Measurements from ENCODE around the gene AJUBA. TPM values are rescaled to one million over a fixed set of nuclear protein-coding genes. Genes with fewer than 3 reads are reported as not detected.

Gene AJUBA
- total and polyA plus RNA-seq, 10 donors: 0.63 to 11.0 (median 2.7) TPM

- Histone ChIP-seq H3K27ac (no peak overlapping the region), H3K9me3 (no peaks in the 10 kb centered on the region), H3K4me3 (no peak overlapping the region), H3K36me3 (peaks cover 0 to 65% (median 56%) of the 10 kb centered on the region in 6 donors), H3K27me3 (replicated peaks in 1 of 7) (no peaks in the 10 kb centered on the region), H3K4me1 (peaks cover 12 to 41% (median 21%) of the 10 kb centered on the region in 6 donors)
- no peak for DNase-seq
- TF ChIP-seq POLR2AphosphoS5 (IDR thresholded peaks at IDR 0.05): no peak
- no peak for TF ChIP-seq POLR2A (IDR thresholded peaks at IDR 0.05)
- no peak for TF ChIP-seq CTCF (IDR thresholded peaks at IDR 0.05 in 8 of 11, conservative IDR thresholded peaks at IDR 0.05 in 3 of 11)
- 96 to 98% (median 97%) methylated on average over 8 of the region's 8 CpGs for WGBS, 5 donors
- intact Hi-C loops (cut with DNase I; ENCODE audit: low total_unique reads): no loop called here
Measured at GRCh38 chr14:22925513-22925912, 56.8 kb downstream of the AJUBA start.

- Histone ChIP-seq H3K4me3 (no peak overlapping the region), H3K27ac (no peak overlapping the region), H3K4me1 (peaks cover 17 to 41% (median 21%) of the 10 kb centered on the region in 6 donors), H3K9me3 (no peaks in the 10 kb centered on the region), H3K27me3 (replicated peaks in 1 of 7) (no peaks in the 10 kb centered on the region), H3K36me3 (peaks cover 0 to 70% (median 61%) of the 10 kb centered on the region in 6 donors)
- no peak for DNase-seq
- TF ChIP-seq POLR2A (IDR thresholded peaks at IDR 0.05) (no peak), POLR2AphosphoS5 (IDR thresholded peaks at IDR 0.05) (no peak), CTCF (IDR thresholded peaks at IDR 0.05 in 8 of 11, conservative IDR thresholded peaks at IDR 0.05 in 3 of 11) (no peak)
- 92 to 99% (median 96%) methylated on average over 5 of the region's 5 CpGs for WGBS, 5 donors
- intact Hi-C loops (cut with DNase I; ENCODE audit: low total_unique reads): no loop called here
Measured at GRCh38 chr14:22923746-22924145, 58.6 kb downstream of the AJUBA start.

GRCh38 chr14:22922294-22922693 is 60.1 kb downstream of the AJUBA start:
- H3K4me3 ChIP-seq: no peak overlapping the region
- no peak overlapping the region for H3K27ac ChIP-seq
- no peak for DNase-seq
- no peaks in the 10 kb centered on the region for H3K9me3 ChIP-seq
- no peak for TF ChIP-seq CTCF (IDR thresholded peaks at IDR 0.05 in 8 of 11, conservative IDR thresholded peaks at IDR 0.05 in 3 of 11)
- no peaks in the 10 kb centered on the region for H3K27me3 ChIP-seq (replicated peaks in 1 of 7)
- intact Hi-C loops (cut with DNase I; ENCODE audit: low total_unique reads): no loop called here
- H3K4me1 ChIP-seq: peaks cover 11 to 37% (median 17%) of the 10 kb centered on the region in 6 donors
- peaks cover 0 to 71% (median 61%) of the 10 kb centered on the region in 6 donors for H3K36me3 ChIP-seq
- WGBS, 5 donors: 78 to 93% (median 89%) methylated on average over 2 of the region's 2 CpGs

Other genes with a start within 250 kb of the AJUBA start
- gene OXA1L, start 215.9 kb downstream of the AJUBA start, total RNA-seq: 100 to 1,000 TPM in 6 of 7 donors, 10 to 100 TPM in 1; 88.6 to 133 (median 110) TPM
- 100 to 1,000 TPM in 1 of 3 donors, 10 to 100 TPM in 2; 73.5 to 110 (median 96.2) TPM for gene OXA1L, start 215.9 kb downstream of the AJUBA start, polyA plus RNA-seq
- gene SLC7A7, start 167.1 kb downstream of the AJUBA start, total RNA-seq: 100 to 1,000 TPM in 4 of 7 donors, 10 to 100 TPM in 3; 56.4 to 165 (median 112) TPM
- gene SLC7A7, start 167.1 kb downstream of the AJUBA start, polyA plus RNA-seq: 10 to 100 TPM; 34.2 to 46.5 (median 35.3) TPM
- 100 to 1,000 TPM in 1 of 7 donors, 10 to 100 TPM in 6; 55.2 to 111 (median 62.8) TPM for gene MRPL52, start 152.7 kb downstream of the AJUBA start, total RNA-seq
- 100 to 1,000 TPM in 2 of 3 donors, 10 to 100 TPM in 1; 88.8 to 138 (median 137) TPM for gene MRPL52, start 152.7 kb downstream of the AJUBA start, polyA plus RNA-seq
- gene MMP14, start 146.0 kb downstream of the AJUBA start, total RNA-seq: 100 to 1,000 TPM in 1 of 7 donors, 10 to 100 TPM in 6; 42.6 to 126 (median 65.2) TPM
- 10 to 100 TPM in 2 of 3 donors, 1 to 10 TPM in 1; 6.6 to 30.8 (median 15.6) TPM for gene MMP14, start 146.0 kb downstream of the AJUBA start, polyA plus RNA-seq
- 100 to 1,000 TPM in 6 of 7 donors, 10 to 100 TPM in 1; 99.6 to 205 (median 110) TPM for gene LRP10, start 110.8 kb downstream of the AJUBA start, total RNA-seq
- gene LRP10, start 110.8 kb downstream of the AJUBA start, polyA plus RNA-seq: 10 to 100 TPM in 1 of 3 donors, 1 to 10 TPM in 2; 7.9 to 22.3 (median 8.9) TPM
- 1 to 10 TPM; 1.4 to 5.8 (median 3.0) TPM for gene REM2, start 99.3 kb downstream of the AJUBA start, total RNA-seq
- 1 to 10 TPM; 2.2 to 5.2 (median 3.4) TPM for gene REM2, start 99.3 kb downstream of the AJUBA start, polyA plus RNA-seq
- 100 to 1,000 TPM in 4 of 7 donors, 10 to 100 TPM in 3; 84.9 to 875 (median 103) TPM for gene RBM23, start 63.4 kb downstream of the AJUBA start, total RNA-seq
- 10 to 100 TPM; 19.0 to 40.3 (median 32.7) TPM for gene RBM23, start 63.4 kb downstream of the AJUBA start, polyA plus RNA-seq
- gene PRMT5, start 53.2 kb downstream of the AJUBA start, total RNA-seq: 10 to 100 TPM; 31.1 to 44.7 (median 40.6) TPM
- 10 to 100 TPM; 18.6 to 30.6 (median 24.9) TPM for gene PRMT5, start 53.2 kb downstream of the AJUBA start, polyA plus RNA-seq
- gene HAUS4, start 25.5 kb downstream of the AJUBA start, total RNA-seq: 10 to 100 TPM; 37.7 to 83.5 (median 50.6) TPM
- gene HAUS4, start 25.5 kb downstream of the AJUBA start, polyA plus RNA-seq: 10 to 100 TPM; 21.1 to 44.3 (median 31.5) TPM
- gene C14orf93, start 27.6 kb upstream of the AJUBA start, total RNA-seq: 10 to 100 TPM in 6 of 7 donors, 1 to 10 TPM in 1; 7.3 to 27.0 (median 11.3) TPM
- 1 to 10 TPM; 7.5 to 8.8 (median 8.0) TPM for gene C14orf93, start 27.6 kb upstream of the AJUBA start, polyA plus RNA-seq
- 10 to 100 TPM; 43.1 to 72.3 (median 55.1) TPM for gene PSMB5, start 52.3 kb upstream of the AJUBA start, total RNA-seq
- 10 to 100 TPM; 36.5 to 80.1 (median 60.9) TPM for gene PSMB5, start 52.3 kb upstream of the AJUBA start, polyA plus RNA-seq
- not detected for gene PSMB11, start 59.7 kb upstream of the AJUBA start, total RNA-seq
- gene PSMB11, start 59.7 kb upstream of the AJUBA start, polyA plus RNA-seq: under 1 TPM in 1 of 3 donors, not detected in 2; 0.03 TPM
- 1 to 10 TPM; 2.6 to 9.4 (median 6.5) TPM for gene CDH24, start 75.0 kb upstream of the AJUBA start, total RNA-seq
- 1 to 10 TPM; 1.3 to 6.3 (median 3.1) TPM for gene CDH24, start 75.0 kb upstream of the AJUBA start, polyA plus RNA-seq
- gene ACIN1, start 112.6 kb upstream of the AJUBA start, total RNA-seq: 100 to 1,000 TPM; 148 to 228 (median 211) TPM
- gene ACIN1, start 112.6 kb upstream of the AJUBA start, polyA plus RNA-seq: 100 to 1,000 TPM in 2 of 3 donors, 10 to 100 TPM in 1; 59.2 to 126 (median 119) TPM
- 10 to 100 TPM; 34.3 to 43.2 (median 37.8) TPM for gene C14orf119, start 113.0 kb upstream of the AJUBA start, total RNA-seq
- 10 to 100 TPM; 28.0 to 47.0 (median 40.2) TPM for gene C14orf119, start 113.0 kb upstream of the AJUBA start, polyA plus RNA-seq
- gene CIROP, start 122.4 kb upstream of the AJUBA start, total RNA-seq: not detected
- gene CIROP, start 122.4 kb upstream of the AJUBA start, polyA plus RNA-seq: not detected
- gene CEBPE, start 136.7 kb upstream of the AJUBA start, total RNA-seq: 1 to 10 TPM in 4 of 7 donors, under 1 TPM in 3; 0.64 to 9.6 (median 1.6) TPM
- gene CEBPE, start 136.7 kb upstream of the AJUBA start, polyA plus RNA-seq: 1 to 10 TPM; 1.2 to 3.5 (median 1.3) TPM
- gene SLC7A8, start 201.1 kb upstream of the AJUBA start, total RNA-seq: 100 to 1,000 TPM in 1 of 7 donors, 10 to 100 TPM in 6; 23.5 to 106 (median 68.0) TPM
- 1 to 10 TPM; 3.5 to 8.7 (median 6.7) TPM for gene SLC7A8, start 201.1 kb upstream of the AJUBA start, polyA plus RNA-seq

Data from spleen (tissue), 11 donors.